Adrenal gland (tissue), 12 donors: ENCODE results near the gene DLX3. TPM values are rescaled to one million over a fixed set of nuclear protein-coding genes. Genes with fewer than 3 reads are reported as not detected.

Experiments
- DNase-seq, 7 donors: peaks; one replicate each; pipeline ENCODE4 v3.0.0-alpha.2; 2019 to 2020
- H3K27ac ChIP-seq, 5 donors: fragments of 200-600 bp; sonication (generic) in 4 of 5; 1 replicate in 3 of 5; 2 replicates in 2 of 5; pipeline versions ENCODE4 v1.5.1 to v1.8.0; 2016 to 2020; ENCODE audit warnings: mild to moderate bottlenecking in 1 of 5
- H3K27me3 ChIP-seq: fragments of 200-600 bp; 2 replicates; pipeline ENCODE4 v1.8.0; 2021
- H3K36me3 ChIP-seq, 2 donors: fragments of 200-600 bp; replicated peaks in 1 of 2; 1 replicate in 1 of 2; 2 replicates in 1 of 2; pipeline versions ENCODE4 v1.5.1 to v1.8.0; 2018 to 2022
- H3K4me1 ChIP-seq, 2 donors: fragments of 200-600 bp; replicated peaks in 1 of 2; 1 replicate in 1 of 2; 2 replicates in 1 of 2; pipeline versions ENCODE4 v1.5.1 to v1.8.0; 2018 to 2021
- H3K4me3 ChIP-seq, 4 donors: fragments of 200-600 bp; sonication (generic) in 3 of 4; one replicate each; pipeline ENCODE4 v1.5.1; 2016 to 2018
- H3K9me3 ChIP-seq, 3 donors: fragments of 200-600 bp; sonication (generic) in 1 of 3; replicated peaks in 1 of 3; 1 replicate in 2 of 3; 2 replicates in 1 of 3; pipeline versions ENCODE4 v1.5.1 to v1.8.0; 2016 to 2021
- CTCF ChIP-seq, 6 experiments: fragments of 450-650 bp in 4 of 6; fragments of 200-600 bp in 2 of 6; sonication (generic) in 1 of 6; IDR thresholded peaks; 1 replicate in 5 of 6; 2 replicates in 1 of 6; pipeline versions ENCODE4 v1.5.1 to v1.8.0; 2016 to 2021; ENCODE audit warnings: antibody characterized with exemption in 6 of 6, mild to moderate bottlenecking in 2 of 6, moderate library complexity in 1 of 6
- POLR2A ChIP-seq, 2 donors: fragments of 450-650 bp; IDR thresholded peaks; one replicate each; pipeline ENCODE4 v1.6.1; 2017; ENCODE audit warnings: antibody characterized with exemption in 2 of 2, mild to moderate bottlenecking in 2 of 2, moderate library complexity in 1 of 2
- WGBS, 4 donors: extraction: QIAGEN DNeasy Blood & Tissue Kit in 2 of 4; methylation state at CpG; one replicate each; pipeline versions ENCODE4 v1.1.5 to v1.1.7; 2013 to 2017; 5-methylcytosine and 5-hydroxymethylcytosine counted together
- intact Hi-C, 2 donors: fragments of 100-400 bp; cut with DNase I; formaldehyde crosslinking; loops; one replicate each; pipeline versions ENCODE4 v1.14.1 to v1.15.0; 2022 to 2023
- polyA plus RNA-seq, 3 donors: library from polyadenylated mRNA; stranded (reverse); fragments of 200-250 nt in 2 of 3; fragments of 350-450 nt in 1 of 3; fragmentation: Illumina TruSeq in 1 of 3; extraction: RNeasy Lipid Tissue Mini Kit (QIAGEN cat#74804) in 1 of 3; gene quantifications; one replicate each; pipeline ENCODE4 v1.2.3, GENCODE V29; 2013 to 2014
- total RNA-seq, 9 donors: library from RNA; depleted of rRNA in 4 of 9; stranded (reverse); fragments of >200 nt in 4 of 9; fragments of 120-200 nt in 1 of 9; fragmentation: NEBNext Ultra II Directional in 1 of 9; extraction: Animal tissue kit (Norgen Biotek cat#: 25700) in 1 of 9; gene quantifications; one replicate each; pipeline versions ENCODE4 v1.1.0 to v1.2.4, GENCODE V29; 2013 to 2023
- donor health status: healthy with polysubstance abuse.
- donor health status: Bipolar disorder and iron deficiency.
- donor health status: DM: yes; HTN: yes; CAD: no.
- donor health status: DM: no; HTN: no; CAD: no.
- donor health status: DM: no; HTN: no; CAD: no.
- donor health status: DM: yes; HTN: yes; CAD: no.

Gene DLX3
- total and polyA plus RNA-seq, 12 donors = 0.07 to 0.83 (median 0.36) TPM; not detected in 4

- peaks cover 3% of the 10 kb centered on the region for H3K27me3 ChIP-seq
- H3K4me1 ChIP-seq = no peaks in the 10 kb centered on the region
- TF ChIP-seq POLR2A (IDR thresholded peaks at IDR 0.05) (no peak), CTCF (IDR thresholded peaks at IDR 0.05) (no peak)
- no peaks in the 10 kb centered on the region for H3K9me3 ChIP-seq
- H3K4me3 ChIP-seq = no peak overlapping the region
- 70 to 83% (median 72%) methylated on average over 4 of the region's 4 CpGs for WGBS, 4 donors
- intact Hi-C loops = no loop called here
- H3K36me3 ChIP-seq = no peaks in the 10 kb centered on the region
- no peak overlapping the region for H3K27ac ChIP-seq
- DNase-seq = no peak
Observed at GRCh38 chr17:49979748-49980479, 15.1 kb downstream of the DLX3 start.

DNA sequence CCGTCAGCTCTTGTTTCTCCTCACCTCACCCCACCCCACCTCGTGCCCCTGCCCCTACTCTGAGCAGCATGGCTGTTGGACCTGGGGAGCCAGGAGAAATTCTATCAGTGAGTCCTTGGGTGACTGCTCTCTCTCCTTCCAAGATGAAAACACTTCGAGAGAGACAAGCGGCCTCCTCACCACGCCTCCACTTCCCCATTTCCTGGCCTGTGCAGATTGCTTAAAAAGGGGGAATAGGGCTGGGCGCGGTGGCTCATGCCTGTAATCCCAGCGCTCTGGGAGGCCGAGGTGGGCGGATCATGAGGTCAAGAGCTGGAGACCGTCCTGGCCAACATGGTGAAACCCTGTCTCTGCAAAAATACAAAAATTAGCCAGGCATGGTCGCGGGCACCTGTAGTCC lies 16.5 kb downstream of the DLX3 start:
- no peaks in the 10 kb centered on the region for H3K9me3 ChIP-seq
- no peak overlapping the region for H3K27ac ChIP-seq
- H3K27me3 ChIP-seq = peaks cover 10% of the 10 kb centered on the region
- H3K36me3 ChIP-seq = no peaks in the 10 kb centered on the region
- 60 to 70% (median 63%) methylated on average over 13 of the region's 13 CpGs for WGBS, 4 donors
- intact Hi-C loops = no loop called here
- no peaks in the 10 kb centered on the region for H3K4me1 ChIP-seq
- TF ChIP-seq POLR2A (IDR thresholded peaks at IDR 0.05) = no peak
- no peak for TF ChIP-seq CTCF (IDR thresholded peaks at IDR 0.05)
- H3K4me3 ChIP-seq = no peak overlapping the region
- no peak for DNase-seq

- 60 to 79% (median 65%) methylated on average over 7 of the region's 7 CpGs for WGBS, 4 donors
- Histone ChIP-seq H3K9me3 (no peaks in the 10 kb centered on the region), H3K27ac (no peak overlapping the region), H3K27me3 (peaks cover 18% of the 10 kb centered on the region), H3K36me3 (no peaks in the 10 kb centered on the region), H3K4me3 (no peak overlapping the region), H3K4me1 (no peaks in the 10 kb centered on the region)
- TF ChIP-seq POLR2A (IDR thresholded peaks at IDR 0.05) (no peak), CTCF (IDR thresholded peaks at IDR 0.05) (no peak)
- DNase-seq = no peak
- intact Hi-C loops = no loop called here
Observed at GRCh38 chr17:49977463-49978389, 17.3 kb downstream of the DLX3 start.

- Histone ChIP-seq H3K9me3 (no peaks in the 10 kb centered on the region), H3K36me3 (no peaks in the 10 kb centered on the region), H3K4me1 (peaks cover 7 to 8% of the 10 kb centered on the region in 2 donors), H3K27ac (no peak overlapping the region), H3K4me3 (no peak overlapping the region), H3K27me3 (peaks cover 27% of the 10 kb centered on the region)
- 60 to 75% (median 71%) methylated on average over 4 of the region's 4 CpGs for WGBS, 4 donors
- no peak for TF ChIP-seq CTCF (IDR thresholded peaks at IDR 0.05)
- no peak for TF ChIP-seq POLR2A (IDR thresholded peaks at IDR 0.05)
- DNase-seq = no peak
- intact Hi-C loops = no loop called here
Observed at GRCh38 chr17:49976828-49977202, 18.2 kb downstream of the DLX3 start.
